GM12872 (cell line): ENCODE data around the gene DHRS7C.

Experiments used
- CTCF ChIP-seq: IDR thresholded peaks from 3 replicates; pipeline ENCODE4 v1.5.1; 2011; ENCODE audit warnings: low read depth, mild to moderate bottlenecking, low read length, moderate library complexity; ENCODE audit not compliant: insufficient read depth

Gene DHRS7C

GRCh38 chr17:9792181-9792840 lies 919 bp upstream of the DHRS7C start:
- TF ChIP-seq CTCF: no peak

- TF ChIP-seq CTCF: no peak
Measured at GRCh38 chr17:9790316-9790715, 1.1 kb downstream of the DHRS7C start.

- TF ChIP-seq CTCF: no peak
Measured at GRCh38 chr17:9788601-9789000, 2.8 kb downstream of the DHRS7C start.

- no peak for TF ChIP-seq CTCF
Measured at GRCh38 chr17:9784544-9784943, 6.8 kb downstream of the DHRS7C start.

- TF ChIP-seq CTCF: no peak
Measured at GRCh38 chr17:9783050-9783449, 8.3 kb downstream of the DHRS7C start.

GRCh38 chr17:9780552-9780951 lies 10.8 kb downstream of the DHRS7C start:
- TF ChIP-seq CTCF: no peak

GRCh38 chr17:9776911-9777310 lies 14.5 kb downstream of the DHRS7C start:
- no peak for TF ChIP-seq CTCF

- TF ChIP-seq CTCF: no peak
Measured at GRCh38 chr17:9772658-9773057, 18.7 kb downstream of the DHRS7C start.
